Measurements from ENCODE around the gene NUP43.

GRCh38 chr6:149711711-149712110 lies 34.6 kb downstream of the NUP43 start:
- TF ChIP-seq CTCF (IDR thresholded peaks at IDR 0.05) (no peak), POLR2A (IDR thresholded peaks at IDR 0.05) (no peak)
